Brain microvascular endothelial cell (primary cell): ENCODE measurements around the gene GFM1.
"Not testable (repeated sequence)": the region's sequence is repeated elsewhere in the genome, so short reads cannot be mapped to it uniquely, and the experiment has no call there.

ENCODE experiments used
- DNase-seq: peaks from one replicate; pipeline ENCODE4 v3.0.0-alpha.2; 2020
- H3K27ac ChIP-seq: fragments of 250-450 bp; sonication (Bioruptor Pico); 2 replicates; pipeline ENCODE4 v1.5.1; 2020; ENCODE audit warnings: mild to moderate bottlenecking, moderate library complexity
- H3K27me3 ChIP-seq: fragments of 250-450 bp; sonication (Bioruptor Pico); replicated peaks from 2 replicates; pipeline ENCODE4 v1.5.1; 2020; ENCODE audit warnings: mild to moderate bottlenecking
- H3K36me3 ChIP-seq: fragments of 250-450 bp; sonication (Bioruptor Pico); replicated peaks from 2 replicates; pipeline ENCODE4 v1.5.1; 2020; ENCODE audit warnings: mild to moderate bottlenecking
- H3K4me3 ChIP-seq: 2 replicates; pipeline ENCODE4 v1.5.1; 2011; ENCODE audit warnings: low read depth, mild to moderate bottlenecking, control low read depth, low read length, moderate library complexity
- CTCF ChIP-seq: IDR thresholded peaks from 2 replicates; pipeline ENCODE4 v1.5.1; 2011; ENCODE audit warnings: low read depth, mild to moderate bottlenecking, moderate library complexity, low read length, control low read depth, inconsistent platforms; ENCODE audit errors: missing control alignments
- in situ Hi-C: cut with HindIII; loops from 2 replicates; pipeline ENCODE4 v1.10.0; 2017; ENCODE audit warnings: low sequenced_read_pairs, low pct_ligation_motif_present

Gene GFM1

GRCh38 chr3:158679547-158680000 lies 35.2 kb downstream of the GFM1 start:
- H3K27me3 ChIP-seq: no peaks in the 10 kb centered on the region
- no peak for DNase-seq
- H3K4me3 ChIP-seq: no peak overlapping the region
- TF ChIP-seq CTCF: no peak
- in situ Hi-C loops: no loop called here
- no peak overlapping the region for H3K27ac ChIP-seq
- H3K36me3 ChIP-seq: no peaks in the 10 kb centered on the region

DNA sequence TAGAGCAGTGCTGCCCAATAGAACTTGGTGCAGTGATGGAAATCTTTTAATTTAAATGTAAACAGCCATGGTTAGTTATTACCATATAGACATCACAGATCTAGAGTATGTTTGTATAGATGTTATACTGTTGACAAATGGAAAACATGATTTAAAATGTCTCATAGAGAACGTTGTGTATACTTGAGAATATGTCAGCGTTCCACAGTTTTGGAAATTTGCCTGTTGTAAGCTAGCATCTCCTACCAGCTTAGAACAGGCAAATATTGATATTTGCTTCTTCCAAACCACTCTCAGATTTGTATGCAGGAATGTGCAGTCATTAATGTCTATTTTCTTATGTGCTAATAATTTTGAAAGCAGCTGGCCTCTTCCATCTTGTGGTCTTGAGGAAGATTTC lies 36.5 kb downstream of the GFM1 start:
- no peaks in the 10 kb centered on the region for H3K27me3 ChIP-seq
- H3K27ac ChIP-seq: no peak overlapping the region
- no peak for TF ChIP-seq CTCF
- H3K4me3 ChIP-seq: no peak overlapping the region
- no peak for DNase-seq
- in situ Hi-C loops: no loop called here
- H3K36me3 ChIP-seq: no peaks in the 10 kb centered on the region

- no peaks in the 10 kb centered on the region for H3K27me3 ChIP-seq
Measured at GRCh38 chr3:158683230-158683962, 39.1 kb downstream of the GFM1 start.

DNA sequence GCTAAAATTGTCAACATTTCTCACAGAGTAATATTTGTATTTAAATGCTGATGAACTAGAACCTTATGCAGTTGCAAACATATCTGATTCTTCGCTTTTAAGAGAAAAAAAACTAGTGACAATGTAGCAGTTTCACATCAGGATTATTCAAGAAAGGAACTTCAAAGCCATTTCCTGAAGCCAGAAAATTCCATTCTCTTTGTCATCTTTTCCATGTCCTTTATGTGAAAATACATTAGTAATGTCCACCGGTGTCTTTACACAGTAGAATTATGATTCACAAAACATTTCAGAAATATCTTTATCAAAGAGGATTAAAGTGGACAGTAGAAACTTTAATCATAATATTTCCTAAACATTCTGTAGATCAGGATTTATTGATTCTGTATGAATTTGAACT lies 40.8 kb downstream of the GFM1 start:
- Histone ChIP-seq H3K27me3 (no peaks in the 10 kb centered on the region), H3K4me3 (no peak overlapping the region), H3K36me3 (no peaks in the 10 kb centered on the region), H3K27ac (peak overlapping the region; percentile 77)
- TF ChIP-seq CTCF: no peak
- in situ Hi-C loops: no loop called here
- no peak for DNase-seq

More at GRCh38 chr3:158683230-158683962, 39.1 kb downstream of the GFM1 start:
- Histone ChIP-seq H3K4me3 (no peak overlapping the region), H3K27ac (peak overlapping the region; percentile 77), H3K36me3 (no peaks in the 10 kb centered on the region)
- TF ChIP-seq CTCF: no peak
- DNase-seq: peak; percentile 20
- in situ Hi-C loops: no loop called here

- H3K27me3 ChIP-seq, H3K4me3 ChIP-seq, H3K27ac ChIP-seq, DNase-seq, in situ Hi-C loops, H3K36me3 ChIP-seq: not testable (repeated sequence)
Measured at GRCh38 chr3:158693866-158694456, 49.6 kb downstream of the GFM1 start.

GRCh38 chr3:158696618-158697017 lies 52.3 kb downstream of the GFM1 start:
- Histone ChIP-seq H3K4me3 (no peak overlapping the region), H3K27me3 (no peaks in the 10 kb centered on the region), H3K36me3 (no peaks in the 10 kb centered on the region), H3K27ac (no peak overlapping the region)
- in situ Hi-C loops: no loop called here
- DNase-seq: no peak
- TF ChIP-seq CTCF: no peak
